ENCODE results near the gene HDAC2.
"Not testable (repeated sequence)": the region's sequence is repeated elsewhere in the genome, so short reads cannot be mapped to it uniquely, and the experiment has no call there.

HDAC2 gene

GRCh38 chr6:113969888-113970804 is 802 bp downstream of the HDAC2 start:
- DNase-seq: peak; percentile 68

- no peak for DNase-seq
Observed at GRCh38 chr6:113968472-113968871, 2.5 kb downstream of the HDAC2 start.

- no peak for DNase-seq
Observed at GRCh38 chr6:113967777-113968176, 3.2 kb downstream of the HDAC2 start.

DNA sequence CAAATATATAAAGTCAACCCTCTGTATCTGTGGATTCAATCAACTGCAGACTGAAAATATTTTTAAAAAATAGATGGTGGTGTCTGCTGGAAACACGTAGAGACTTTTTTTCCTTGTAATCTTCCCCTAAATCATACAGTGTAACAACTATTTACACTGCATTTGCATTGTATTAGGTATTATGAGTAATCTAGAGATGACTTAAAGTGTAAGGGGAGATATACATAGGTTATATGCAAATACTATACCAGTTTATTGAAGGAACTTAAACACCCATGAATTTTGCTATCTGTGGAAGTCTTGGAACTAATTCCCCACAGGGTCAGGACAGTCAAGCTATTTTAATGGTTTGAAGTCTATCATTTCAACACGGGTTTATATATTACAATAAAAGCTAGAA is 10.2 kb downstream of the HDAC2 start:
- DNase-seq: no peak

DNA sequence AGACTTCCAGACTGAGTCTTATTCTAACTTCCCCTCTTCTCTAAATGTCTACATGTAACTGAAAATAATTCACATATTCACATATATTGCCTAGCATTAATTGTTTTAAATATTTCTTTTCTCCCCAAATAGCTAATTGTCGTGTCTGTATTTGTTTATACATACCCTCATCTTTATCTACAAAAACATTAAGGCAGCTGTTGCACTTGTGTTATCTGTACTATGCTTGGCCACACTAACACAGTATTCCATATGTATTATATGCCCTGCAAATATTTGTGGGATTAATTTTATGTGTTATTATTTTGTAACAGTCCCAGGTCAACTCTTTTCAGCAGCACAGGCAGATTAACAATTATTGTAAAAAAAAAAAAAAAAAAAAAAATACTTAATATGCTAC is 11.7 kb downstream of the HDAC2 start:
- DNase-seq: no peak

DNA sequence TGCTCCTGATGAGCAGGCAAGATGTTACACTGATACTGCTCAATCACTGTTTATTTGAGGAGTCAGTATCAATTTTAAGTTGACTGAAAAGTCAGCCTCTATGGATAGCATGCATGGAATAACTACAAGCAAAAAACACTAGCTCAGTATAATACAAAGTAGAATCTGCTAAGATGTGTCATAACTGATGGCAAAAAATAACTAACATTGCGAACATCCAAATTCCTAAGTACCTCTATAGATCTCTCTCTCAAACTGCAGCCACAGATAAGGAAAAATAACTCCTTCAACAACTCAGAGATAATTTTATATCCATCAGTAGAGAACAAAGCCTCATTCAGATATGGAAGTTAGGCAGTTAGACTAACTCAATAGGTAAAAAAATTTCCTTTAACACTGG is 16.3 kb downstream of the HDAC2 start:
- no peak for DNase-seq

- DNase-seq: no peak
Observed at GRCh38 chr6:113953346-113953745, 17.6 kb downstream of the HDAC2 start.

GRCh38 chr6:113949499-113949898 is 21.4 kb downstream of the HDAC2 start:
- no peak for DNase-seq

DNA sequence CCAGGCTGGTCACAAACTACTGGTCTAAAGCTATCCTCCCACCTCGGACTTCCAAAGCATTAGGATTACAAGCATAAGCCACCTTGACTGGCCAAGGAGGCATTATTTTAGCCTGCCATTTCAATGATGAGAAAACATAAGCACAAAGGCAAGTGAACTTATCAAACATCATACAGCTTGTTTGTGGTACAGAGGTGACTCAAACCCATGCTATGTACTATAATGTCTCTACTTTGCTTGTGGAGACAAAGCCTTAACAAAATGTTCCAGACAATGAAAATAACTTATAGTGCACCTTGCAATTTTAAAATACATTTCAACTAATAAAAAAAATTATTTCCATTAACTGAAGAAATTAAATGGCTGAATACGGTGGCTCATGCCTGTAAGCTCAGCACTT is 26.2 kb downstream of the HDAC2 start:
- no peak for DNase-seq

- no peak for DNase-seq
Observed at GRCh38 chr6:113939825-113940224, 31.1 kb downstream of the HDAC2 start.

GRCh38 chr6:113936093-113936934 is 34.6 kb downstream of the HDAC2 start:
- DNase-seq: peak; percentile 52

- no peak for DNase-seq
Observed at GRCh38 chr6:113934101-113934500, 36.8 kb downstream of the HDAC2 start.

DNA sequence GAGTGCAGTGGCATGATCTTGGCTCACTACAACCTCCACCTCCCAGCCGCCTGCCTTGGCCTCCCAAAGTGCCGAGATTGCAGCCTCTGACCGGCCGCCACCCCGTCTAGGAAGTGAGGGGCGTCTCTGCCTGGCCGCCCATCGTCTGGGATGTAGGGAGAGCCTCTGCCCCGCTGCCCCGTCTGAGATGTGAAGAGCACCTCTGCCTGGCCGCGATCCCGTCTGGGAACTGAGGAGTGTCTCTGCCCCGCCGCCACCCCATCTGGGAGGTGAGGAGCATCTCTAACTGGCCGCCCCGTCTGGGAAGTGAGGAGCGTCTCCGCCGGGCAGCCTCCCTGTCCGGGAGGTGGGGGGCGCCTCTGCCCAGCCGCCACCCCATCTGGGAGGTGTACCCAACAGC is 39.0 kb downstream of the HDAC2 start:
- not testable (repeated sequence) for DNase-seq

- DNase-seq: no peak
Observed at GRCh38 chr6:113930183-113930582, 40.8 kb downstream of the HDAC2 start.

GRCh38 chr6:113927001-113927400 is 43.9 kb downstream of the HDAC2 start:
- no peak for DNase-seq

DNA sequence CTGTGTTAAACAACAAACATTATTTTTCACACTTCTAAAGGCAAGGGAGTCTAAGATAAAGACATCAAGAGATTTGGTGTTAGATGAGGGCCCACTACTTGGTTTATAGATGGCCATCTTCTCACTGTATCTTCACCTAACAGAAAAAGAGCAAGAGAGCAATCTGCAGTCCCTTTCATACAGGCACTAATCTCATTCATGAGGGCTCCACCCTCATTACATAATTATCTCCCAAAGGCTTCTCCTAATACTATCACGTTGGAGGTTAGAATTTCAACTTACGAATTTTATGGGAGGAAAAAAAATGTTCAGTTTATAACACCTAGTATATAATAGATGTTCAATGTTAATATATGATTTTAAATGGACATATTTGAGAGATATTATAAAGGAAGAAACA is 45.6 kb downstream of the HDAC2 start:
- no peak for DNase-seq

DNA sequence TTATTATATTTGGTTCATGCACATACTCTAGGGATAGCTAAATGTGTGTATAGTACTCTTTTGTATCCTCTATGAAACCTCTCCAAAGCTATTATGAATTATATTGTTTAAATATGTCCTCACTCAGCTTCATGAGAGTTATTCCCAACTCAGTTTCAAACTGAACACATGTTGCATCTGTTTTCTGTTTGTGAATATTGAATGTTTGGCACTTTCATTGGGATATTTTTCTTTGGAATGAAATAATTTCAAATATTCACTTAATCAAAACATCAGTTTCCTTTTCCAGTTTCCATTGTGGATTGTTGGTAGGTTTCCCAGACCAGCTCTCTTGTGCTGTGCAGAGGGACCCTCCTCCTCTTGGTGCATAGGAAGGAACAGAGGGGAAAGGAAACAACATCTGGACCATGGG is 46.6 kb downstream of the HDAC2 start:
- DNase-seq: no peak

DNA sequence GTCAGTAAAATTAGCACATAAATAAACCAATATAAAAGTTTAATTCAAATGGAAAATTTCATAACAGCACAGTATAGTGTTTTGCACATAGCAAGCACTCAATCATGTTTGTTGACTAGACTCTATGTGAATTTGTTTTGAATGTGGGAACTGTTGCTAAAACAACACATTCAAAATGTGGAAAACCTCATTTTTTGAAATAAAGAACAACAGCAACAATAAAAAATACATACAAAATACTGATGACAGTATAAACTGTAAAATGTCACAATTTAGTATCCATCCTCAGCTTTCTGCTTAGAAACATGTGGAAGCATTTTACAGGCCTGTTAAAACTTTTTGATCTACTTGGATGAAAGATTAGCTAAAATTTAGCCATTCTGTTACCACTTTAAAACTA is 47.4 kb downstream of the HDAC2 start:
- DNase-seq: no peak

GRCh38 chr6:113921299-113921904 is 49.5 kb downstream of the HDAC2 start:
- DNase-seq: no peak

- DNase-seq: peak; percentile 33
Observed at GRCh38 chr6:113920663-113921267, 50.2 kb downstream of the HDAC2 start.

- not testable (repeated sequence) for DNase-seq
Observed at GRCh38 chr6:113910285-113910684, 60.7 kb downstream of the HDAC2 start.

DNA sequence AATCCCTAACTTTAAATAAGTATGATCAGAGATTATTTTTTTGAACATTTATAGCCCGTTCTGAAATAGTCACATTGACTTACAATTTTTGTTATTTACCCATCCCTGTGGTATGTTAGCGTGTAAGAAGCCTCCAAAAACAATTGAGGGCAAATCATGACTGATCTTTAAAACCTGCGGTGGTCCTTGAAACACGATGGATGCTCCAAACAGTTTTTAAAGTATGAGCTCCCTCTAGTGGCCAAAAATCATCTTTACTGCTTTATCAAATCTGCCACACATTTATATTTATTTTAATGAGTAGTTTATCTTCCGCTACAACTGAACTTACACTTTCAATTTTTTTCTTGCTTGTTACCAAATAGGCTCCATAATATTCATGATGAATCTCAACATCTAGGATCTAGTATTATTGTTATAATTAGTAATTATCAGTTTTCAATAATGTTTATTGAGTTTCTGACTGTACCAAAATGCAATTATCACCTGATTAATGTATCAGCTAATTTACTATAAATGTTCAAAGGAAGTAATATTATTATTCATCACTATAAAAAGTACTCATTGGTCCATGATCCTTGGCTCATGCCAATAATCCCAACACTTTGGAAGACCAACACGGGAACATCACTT is 61.6 kb downstream of the HDAC2 start:
- DNase-seq: peak; percentile 38

DNA sequence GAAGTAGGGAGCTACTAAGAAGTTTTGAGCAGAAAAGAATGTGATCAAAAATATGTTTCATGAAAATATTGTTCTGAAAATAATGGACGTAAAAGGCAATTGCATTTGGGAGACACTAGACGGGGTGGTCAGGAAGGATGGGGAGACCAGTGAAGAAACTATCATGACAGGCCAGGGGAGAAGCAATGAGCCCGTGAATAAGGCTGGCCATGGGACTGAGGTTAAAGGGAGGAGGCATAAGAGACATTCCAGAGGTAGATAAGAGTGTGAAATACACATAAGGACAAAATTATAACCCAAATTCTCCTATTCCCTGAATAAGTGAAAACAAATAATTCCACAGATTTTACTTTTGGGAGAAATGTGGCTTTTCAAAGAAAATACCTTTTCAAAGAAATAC is 62.1 kb downstream of the HDAC2 start:
- DNase-seq: no peak

Data from MV-4-11 (cell line).